Measurements from ENCODE around the gene NRF1.

The NRF1 gene

DNA sequence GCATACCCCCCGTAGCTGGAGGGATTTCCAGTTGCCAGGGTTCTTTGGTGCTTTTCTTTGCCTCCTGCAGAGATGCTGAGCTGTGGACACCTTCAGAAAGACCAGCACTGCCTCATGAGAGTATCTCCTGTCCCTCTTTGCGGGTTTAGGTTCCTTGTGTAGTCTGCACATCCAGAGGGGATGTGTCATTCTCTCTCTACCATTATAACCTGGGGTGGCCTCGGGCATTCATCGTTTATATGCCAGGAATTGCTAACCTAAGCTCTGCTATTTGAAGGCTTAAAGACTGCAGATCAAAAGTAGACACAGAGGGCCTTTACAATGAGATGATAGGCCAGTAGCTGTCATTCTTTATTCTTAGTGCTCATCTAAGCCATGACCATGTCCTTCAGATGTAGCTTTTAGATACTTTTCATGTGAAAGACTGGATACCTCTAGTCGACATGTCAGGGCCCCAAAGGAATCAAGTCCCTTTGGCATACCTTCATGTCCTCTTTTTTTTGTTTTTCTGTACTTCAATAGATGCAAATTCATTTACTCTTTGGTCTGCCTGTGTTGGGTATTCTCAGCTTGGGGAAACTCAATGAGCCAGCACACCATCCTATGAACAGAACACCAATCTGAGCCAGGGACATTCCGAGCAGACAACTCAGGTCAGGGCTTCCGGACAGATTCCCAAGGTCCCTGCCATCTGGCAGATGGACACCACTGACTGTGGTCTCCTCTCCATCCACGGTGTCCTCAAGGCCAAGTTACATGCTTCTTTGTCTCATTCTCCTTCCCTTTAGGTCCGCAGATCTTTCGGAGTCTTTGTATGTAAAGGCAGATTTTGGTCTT, 129.3 kb downstream of the NRF1 start:
- Mint-ChIP-seq H3K4me1 (no peaks in the 10 kb centered on the region), H3K4me3 (no peak overlapping the region), H3K27ac (no peak overlapping the region), H3K9me3 (no peaks in the 10 kb centered on the region), H3K27me3 (no peaks in the 10 kb centered on the region), H3K36me3 (ENCODE audit: low read depth) (peaks cover 7% of the 10 kb centered on the region)
- DNase-seq (no peak), ATAC-seq (no peak)

DNA sequence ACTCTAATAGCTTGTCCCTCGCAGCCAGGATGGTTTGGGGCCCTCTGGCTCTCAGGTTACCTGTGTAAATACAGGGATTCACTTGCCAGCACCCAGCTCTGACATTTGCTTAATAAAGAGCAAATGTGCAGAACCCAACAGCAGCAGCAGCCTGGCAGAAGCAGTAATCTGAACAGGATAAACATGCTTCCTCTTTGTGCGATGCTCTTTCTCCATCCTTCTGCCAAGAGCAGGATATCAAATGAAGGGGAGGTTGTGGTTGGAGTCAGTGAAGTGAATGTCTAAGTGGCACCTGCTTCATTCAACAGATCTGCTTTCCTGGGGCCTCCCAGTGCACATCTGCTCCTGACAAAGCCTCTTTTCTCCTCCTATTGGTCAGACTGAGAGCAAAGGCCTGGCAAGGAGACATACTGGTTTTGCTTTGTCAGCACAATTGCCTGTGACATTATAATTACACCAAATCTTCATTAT, 130.3 kb downstream of the NRF1 start:
- H3K9me3 Mint-ChIP-seq: no peaks in the 10 kb centered on the region
- H3K27me3 Mint-ChIP-seq: no peaks in the 10 kb centered on the region
- no peak overlapping the region for H3K27ac Mint-ChIP-seq
- peaks cover 9% of the 10 kb centered on the region for H3K36me3 Mint-ChIP-seq (ENCODE audit: low read depth)
- no peak for DNase-seq
- no peak overlapping the region for H3K4me3 Mint-ChIP-seq
- H3K4me1 Mint-ChIP-seq: no peaks in the 10 kb centered on the region
- ATAC-seq: no peak

DNA sequence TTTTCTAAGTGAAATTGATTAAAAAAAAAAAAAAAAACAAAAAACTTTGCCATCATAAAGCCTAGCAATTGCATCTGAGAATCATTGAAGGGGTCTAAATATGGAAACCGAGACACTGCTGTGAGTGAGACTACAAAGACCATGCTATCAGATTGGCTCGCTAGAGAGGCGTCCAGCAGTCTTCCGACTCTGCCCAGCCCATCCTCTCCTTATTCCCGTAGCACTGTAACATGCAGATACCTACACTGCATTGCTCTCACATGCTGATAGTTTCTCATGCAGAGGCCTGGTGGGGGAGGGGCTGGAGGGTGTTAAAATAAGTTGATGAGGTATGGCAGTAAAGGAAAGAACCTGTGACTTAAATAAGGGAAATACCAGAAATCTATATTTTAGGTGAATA, 130.7 kb downstream of the NRF1 start:
- Mint-ChIP-seq H3K4me3 (no peak overlapping the region), H3K27ac (no peak overlapping the region), H3K4me1 (no peaks in the 10 kb centered on the region), H3K27me3 (no peaks in the 10 kb centered on the region), H3K9me3 (no peaks in the 10 kb centered on the region), H3K36me3 (ENCODE audit: low read depth) (peaks cover 9% of the 10 kb centered on the region)
- ATAC-seq: no peak
- DNase-seq: no peak

DNA sequence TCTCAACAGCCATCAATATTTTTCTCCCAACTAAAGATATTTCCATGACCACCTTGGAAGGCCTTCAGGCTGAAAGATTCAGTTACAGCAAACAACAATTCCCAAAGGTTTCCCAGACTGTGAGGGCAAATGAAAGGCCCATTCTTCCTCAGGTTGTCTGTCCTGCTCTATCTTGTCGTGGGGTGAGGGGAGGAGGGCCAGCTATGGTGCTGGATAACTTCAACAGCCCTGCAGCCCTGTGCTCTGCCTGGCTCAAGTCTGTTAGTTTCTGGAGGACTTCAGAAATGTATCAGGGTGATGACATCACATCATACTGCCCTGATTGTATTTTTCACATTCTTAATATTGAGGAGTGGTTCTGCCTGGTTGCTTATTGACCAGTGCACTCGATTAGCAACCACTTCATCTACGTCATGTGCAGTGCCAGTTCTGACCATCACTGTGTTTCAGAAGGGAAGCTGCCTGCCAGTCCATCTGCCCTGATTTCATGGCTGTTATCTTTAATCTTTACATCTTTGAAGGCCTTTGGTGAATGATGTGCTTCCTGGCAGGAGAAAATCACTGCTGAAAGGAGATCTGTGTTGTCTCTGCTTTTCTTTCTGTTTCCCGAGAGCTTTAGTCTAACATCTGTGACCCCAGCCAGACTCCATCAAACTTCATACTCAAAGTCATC, 135.5 kb downstream of the NRF1 start:
- Mint-ChIP-seq H3K4me3 (no peak overlapping the region), H3K4me1 (no peaks in the 10 kb centered on the region), H3K36me3 (ENCODE audit: low read depth) (peaks cover 14% of the 10 kb centered on the region), H3K9me3 (no peaks in the 10 kb centered on the region), H3K27ac (no peak overlapping the region), H3K27me3 (no peaks in the 10 kb centered on the region)
- DNase-seq (no peak), ATAC-seq (no peak)

GRCh38 chr7:129748356-129749109, 137.0 kb downstream of the NRF1 start:
- no peak for ATAC-seq
- no peaks in the 10 kb centered on the region for H3K4me1 Mint-ChIP-seq
- no peak overlapping the region for H3K27ac Mint-ChIP-seq
- peaks cover 19% of the 10 kb centered on the region for H3K36me3 Mint-ChIP-seq (ENCODE audit: low read depth)
- no peaks in the 10 kb centered on the region for H3K27me3 Mint-ChIP-seq
- no peak for DNase-seq
- H3K9me3 Mint-ChIP-seq: no peaks in the 10 kb centered on the region
- H3K4me3 Mint-ChIP-seq: no peak overlapping the region

GRCh38 chr7:129750091-129750490, 138.6 kb downstream of the NRF1 start:
- no peak overlapping the region for H3K4me3 Mint-ChIP-seq
- ATAC-seq: no peak
- no peaks in the 10 kb centered on the region for H3K4me1 Mint-ChIP-seq
- DNase-seq: no peak
- no peaks in the 10 kb centered on the region for H3K27me3 Mint-ChIP-seq
- peaks cover 14% of the 10 kb centered on the region for H3K36me3 Mint-ChIP-seq (ENCODE audit: low read depth)
- H3K9me3 Mint-ChIP-seq: no peaks in the 10 kb centered on the region
- no peak overlapping the region for H3K27ac Mint-ChIP-seq

- Mint-ChIP-seq H3K4me1 (no peaks in the 10 kb centered on the region), H3K4me3 (no peak overlapping the region), H3K9me3 (no peaks in the 10 kb centered on the region), H3K27ac (no peak overlapping the region), H3K36me3 (ENCODE audit: low read depth) (peaks cover 14% of the 10 kb centered on the region), H3K27me3 (no peaks in the 10 kb centered on the region)
- DNase-seq: no peak
- ATAC-seq: no peak
Measured at GRCh38 chr7:129750501-129750900, 139.0 kb downstream of the NRF1 start.

- no peak for DNase-seq
- no peak for ATAC-seq
- H3K4me3 Mint-ChIP-seq: no peak overlapping the region
Measured at GRCh38 chr7:129751916-129752315, 140.4 kb downstream of the NRF1 start.

GRCh38 chr7:129752760-129753159, 141.2 kb downstream of the NRF1 start:
- H3K36me3 Mint-ChIP-seq (ENCODE audit: low read depth): peaks cover 15% of the 10 kb centered on the region
- no peak for ATAC-seq
- H3K4me1 Mint-ChIP-seq: no peaks in the 10 kb centered on the region
- H3K27ac Mint-ChIP-seq: no peak overlapping the region
- no peaks in the 10 kb centered on the region for H3K9me3 Mint-ChIP-seq
- H3K27me3 Mint-ChIP-seq: no peaks in the 10 kb centered on the region
- DNase-seq: no peak
- H3K4me3 Mint-ChIP-seq: no peak overlapping the region

More at GRCh38 chr7:129751916-129752315, 140.4 kb downstream of the NRF1 start:
- no peaks in the 10 kb centered on the region for H3K27me3 Mint-ChIP-seq
- no peaks in the 10 kb centered on the region for H3K9me3 Mint-ChIP-seq
- no peak overlapping the region for H3K27ac Mint-ChIP-seq
- peaks cover 13% of the 10 kb centered on the region for H3K36me3 Mint-ChIP-seq (ENCODE audit: low read depth)
- H3K4me1 Mint-ChIP-seq: no peaks in the 10 kb centered on the region

- no peak for DNase-seq
- no peaks in the 10 kb centered on the region for H3K27me3 Mint-ChIP-seq
- H3K9me3 Mint-ChIP-seq: no peaks in the 10 kb centered on the region
- H3K4me3 Mint-ChIP-seq: no peak overlapping the region
- no peak for ATAC-seq
- H3K4me1 Mint-ChIP-seq: no peaks in the 10 kb centered on the region
- no peak overlapping the region for H3K27ac Mint-ChIP-seq
- peaks cover 11% of the 10 kb centered on the region for H3K36me3 Mint-ChIP-seq (ENCODE audit: low read depth)
Measured at GRCh38 chr7:129754406-129754805, 142.9 kb downstream of the NRF1 start.

- Mint-ChIP-seq H3K27me3 (no peaks in the 10 kb centered on the region), H3K9me3 (no peaks in the 10 kb centered on the region), H3K36me3 (ENCODE audit: low read depth) (peaks cover 9% of the 10 kb centered on the region), H3K4me1 (no peaks in the 10 kb centered on the region), H3K4me3 (no peak overlapping the region), H3K27ac (no peak overlapping the region)
- DNase-seq (no peak), ATAC-seq (no peak)
Measured at GRCh38 chr7:129757991-129758390, 146.5 kb downstream of the NRF1 start.

GRCh38 chr7:129762387-129762969, 151.0 kb downstream of the NRF1 start:
- H3K36me3 Mint-ChIP-seq (ENCODE audit: low read depth): no peaks in the 10 kb centered on the region
- DNase-seq (no peak), ATAC-seq (no peak)
- H3K27me3 Mint-ChIP-seq: no peaks in the 10 kb centered on the region
- no peak overlapping the region for H3K27ac Mint-ChIP-seq
- H3K9me3 Mint-ChIP-seq: no peaks in the 10 kb centered on the region
- no peaks in the 10 kb centered on the region for H3K4me1 Mint-ChIP-seq
- no peak overlapping the region for H3K4me3 Mint-ChIP-seq

- no peaks in the 10 kb centered on the region for H3K27me3 Mint-ChIP-seq
- DNase-seq (no peak), ATAC-seq (no peak)
- no peaks in the 10 kb centered on the region for H3K4me1 Mint-ChIP-seq
- no peak overlapping the region for H3K4me3 Mint-ChIP-seq
- H3K9me3 Mint-ChIP-seq: no peaks in the 10 kb centered on the region
- H3K36me3 Mint-ChIP-seq (ENCODE audit: low read depth): no peaks in the 10 kb centered on the region
- no peak overlapping the region for H3K27ac Mint-ChIP-seq
Measured at GRCh38 chr7:129764247-129765084, 152.9 kb downstream of the NRF1 start.

DNA sequence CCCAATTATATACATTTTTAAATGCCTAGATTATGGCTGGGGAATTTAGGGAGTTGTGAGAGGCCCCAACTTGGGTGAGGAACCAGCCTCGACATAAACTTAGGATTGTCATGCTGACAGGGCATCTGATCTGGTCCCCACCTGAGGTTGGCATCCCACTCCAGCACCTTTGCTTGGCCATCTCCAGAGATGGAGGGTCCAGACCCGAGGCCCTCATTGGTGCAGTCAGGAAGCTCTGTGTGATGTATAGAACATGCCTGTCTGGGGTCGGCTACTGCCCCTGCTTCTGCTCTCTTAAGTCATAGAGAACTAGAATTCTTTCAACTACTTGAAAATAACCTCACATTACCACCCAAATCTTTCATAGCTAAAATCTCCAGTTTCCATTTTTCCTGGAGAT, 153.8 kb downstream of the NRF1 start:
- H3K27me3 Mint-ChIP-seq: no peaks in the 10 kb centered on the region
- no peaks in the 10 kb centered on the region for H3K9me3 Mint-ChIP-seq
- DNase-seq (no peak), ATAC-seq (no peak)
- no peaks in the 10 kb centered on the region for H3K36me3 Mint-ChIP-seq (ENCODE audit: low read depth)
- no peak overlapping the region for H3K4me3 Mint-ChIP-seq
- H3K4me1 Mint-ChIP-seq: no peaks in the 10 kb centered on the region
- H3K27ac Mint-ChIP-seq: no peak overlapping the region
